Hypothalamus (tissue), 51 donors: Measurements from ENCODE around the gene PTK7.
A peak's percentile ranks its signal among the peaks of the same experiment; 100 is the strongest.

Experiments used
- DNase-seq, 51 donors: peaks; one replicate each; lab custom pipeline; 2025; lab: John Stamatoyannopoulos, UW

Gene PTK7

GRCh38 chr6:43174263-43175112, 98.4 kb downstream of the PTK7 start:
- peak; percentile 70 to 98 (median 93) for DNase-seq

GRCh38 chr6:43175676-43176422, 99.7 kb downstream of the PTK7 start:
- DNase-seq: no peak

- no peak for DNase-seq
These were observed 100.3 kb downstream of the PTK7 start for GRCh38 chr6:43176423-43176786.

- peak in 1 of 51 donors; percentile 15 for DNase-seq
These were observed 102.0 kb downstream of the PTK7 start for GRCh38 chr6:43178150-43178549.

GRCh38 chr6:43178951-43179830, 103.1 kb downstream of the PTK7 start:
- no peak for DNase-seq

- no peak for DNase-seq
These were observed 103.9 kb downstream of the PTK7 start for GRCh38 chr6:43180058-43180457.

- DNase-seq: peak in 1 of 51 donors; percentile 10
These were observed 104.9 kb downstream of the PTK7 start for GRCh38 chr6:43180985-43181384.

GRCh38 chr6:43181621-43181941, 105.5 kb downstream of the PTK7 start:
- no peak for DNase-seq

- peak; percentile 37 to 89 (median 78) for DNase-seq
These were observed 106.1 kb downstream of the PTK7 start, which contains the start of gene CUL9 for GRCh38 chr6:43181942-43182860. CUL9 (plus strand) TSS chr6:43182196; CDS start chr6:43184311, 2,115 bp downstream.

GRCh38 chr6:43183441-43183840, 107.3 kb downstream of the PTK7 start:
- DNase-seq: no peak

- DNase-seq: peak in 1 of 51 donors; percentile 9
These were observed 108.3 kb downstream of the PTK7 start for GRCh38 chr6:43184268-43184985.

GRCh38 chr6:43185391-43185985, 109.4 kb downstream of the PTK7 start:
- DNase-seq: no peak

- no peak for DNase-seq
These were observed 109.9 kb downstream of the PTK7 start for GRCh38 chr6:43186019-43186418.

- no peak for DNase-seq
These were observed 110.6 kb downstream of the PTK7 start for GRCh38 chr6:43186706-43187105.

GRCh38 chr6:43187821-43188220, 111.7 kb downstream of the PTK7 start:
- no peak for DNase-seq

- no peak for DNase-seq
These were observed 112.3 kb downstream of the PTK7 start for GRCh38 chr6:43188426-43188825.

GRCh38 chr6:43189776-43190304, 113.7 kb downstream of the PTK7 start:
- no peak for DNase-seq

- DNase-seq: no peak
These were observed 116.8 kb downstream of the PTK7 start for GRCh38 chr6:43192911-43193310.

GRCh38 chr6:43193929-43194328, 117.8 kb downstream of the PTK7 start:
- no peak for DNase-seq
